B cell (primary cell): ENCODE measurements around the gene PRSS48. TPM values are rescaled to one million over a fixed set of nuclear protein-coding genes. Genes with fewer than 3 reads are reported as not detected.

Experiments used
- ATAC-seq: fragments of 200-7000 bp; cut with Tn5 transposase; one replicate; pipeline ENCODE4 v1.10.0; 2021; ENCODE audit warnings: low read depth, mild to moderate bottlenecking, moderate number of reproducible peaks, moderate library complexity
- CTCF ChIA-PET: fragments of 350-600 bp; sonication (Branson Sonifier 250); formaldehyde crosslinking; loops from one replicate; lab custom pipeline; 2021; ENCODE audit warnings: antibody characterized with exemption, inconsistent platforms; lab: Charles Lee
- POLR2A ChIA-PET: fragments of 350-600 bp; sonication (Branson Sonifier 250); formaldehyde crosslinking; loops from one replicate; lab custom pipeline; 2021; ENCODE audit warnings: antibody characterized with exemption; lab: Charles Lee
- DNase-seq: peaks from one replicate; pipeline ENCODE4 v3.0.0; 2013
- H2AFZ ChIP-seq: 2 replicates; pipeline ENCODE4 v1.6.1; 2012; ENCODE audit warnings: mild to moderate bottlenecking, low read depth, low read length; ENCODE audit not compliant: insufficient read depth, poor library complexity, severe bottlenecking
- H3K27ac ChIP-seq, 2 donors: 1 replicate in 1 of 2; 2 replicates in 1 of 2; pipeline ENCODE4 v1.5.1; 2012 to 2013; ENCODE audit warnings: low read length in 2 of 2, mild to moderate bottlenecking in 2 of 2, moderate library complexity in 1 of 2
- H3K27me3 ChIP-seq, 4 experiments: fragments of 200-600 bp in 1 of 4; sonication (generic) in 1 of 4; replicated peaks in 1 of 4; 1 replicate in 2 of 4; 2 replicates in 2 of 4; pipeline versions ENCODE4 v1.6.1 to v1.7.0; 2013 to 2016; ENCODE audit warnings: low read length in 3 of 4, mild to moderate bottlenecking in 2 of 4, mixed read lengths in 1 of 4, moderate library complexity in 1 of 4; ENCODE audit not compliant: insufficient read depth in 4 of 4, control insufficient read depth in 3 of 4; ENCODE audit errors: control extremely low read depth in 1 of 4
- H3K36me3 ChIP-seq, 2 experiments: replicated peaks in 1 of 2; 1 replicate in 1 of 2; 2 replicates in 1 of 2; pipeline versions ENCODE4 v1.6.1 to v1.7.1; 2013; ENCODE audit warnings: low read length in 1 of 2; ENCODE audit not compliant: insufficient read depth in 2 of 2, control insufficient read depth in 1 of 2; ENCODE audit errors: control extremely low read depth in 1 of 2, extremely low read depth in 1 of 2
- H3K4me1 ChIP-seq, 2 donors: fragments of 200-600 bp in 1 of 2; sonication (generic) in 1 of 2; 1 replicate in 1 of 2; 2 replicates in 1 of 2; pipeline versions ENCODE4 v1.5.1 to v1.6.1; 2013 to 2017; ENCODE audit warnings: low read length in 2 of 2; ENCODE audit not compliant: control insufficient read depth in 2 of 2, insufficient read depth in 2 of 2
- H3K4me2 ChIP-seq: replicated peaks from 2 replicates; pipeline ENCODE3; 2012; ENCODE audit warnings: mild to moderate bottlenecking, low read depth, low read length; ENCODE audit not compliant: poor library complexity, severe bottlenecking
- H3K4me3 ChIP-seq, 5 experiments: fragments of 200-600 bp in 1 of 5; sonication (generic) in 1 of 5; 1 replicate in 3 of 5; 2 replicates in 2 of 5; pipeline versions ENCODE4 v1.5.1 to v1.7.0; 2011 to 2016; ENCODE audit warnings: low read length in 4 of 5, mild to moderate bottlenecking in 4 of 5, low read depth in 2 of 5, control low read depth in 1 of 5, moderate library complexity in 1 of 5; ENCODE audit not compliant: insufficient read depth in 1 of 5; ENCODE audit errors: control extremely low read depth in 1 of 5, extremely low read depth in 1 of 5
- H3K79me2 ChIP-seq: fragments of 200-600 bp; sonication (generic); one replicate; pipeline ENCODE4 v1.6.0; 2016; ENCODE audit warnings: low read length; ENCODE audit not compliant: control insufficient read depth, insufficient read depth
- H3K9ac ChIP-seq: fragments of 200-600 bp; sonication (generic); 2 replicates; pipeline ENCODE4 v1.6.1; 2017; ENCODE audit warnings: mild to moderate bottlenecking, low read length, moderate library complexity
- H3K9me3 ChIP-seq, 3 donors: one replicate each; pipeline versions ENCODE4 v1.6.1 to v1.7.1; 2013; ENCODE audit warnings: low read length in 2 of 3; ENCODE audit not compliant: control insufficient read depth in 2 of 3, insufficient read depth in 1 of 3; ENCODE audit errors: control extremely low read depth in 1 of 3
- H4K20me1 ChIP-seq: 2 replicates; pipeline ENCODE4 v1.6.0; 2012; ENCODE audit warnings: mild to moderate bottlenecking, low read length; ENCODE audit not compliant: insufficient read depth, control insufficient read depth, poor library complexity, severe bottlenecking
- H3K27ac Mint-ChIP-seq: one replicate; pipeline ENCODE4 v1.8.0; 2021; ENCODE audit warnings: mixed read lengths
- H3K27me3 Mint-ChIP-seq: one replicate; pipeline ENCODE4 v1.8.0; 2021; ENCODE audit warnings: mixed read lengths
- H3K4me1 Mint-ChIP-seq: one replicate; pipeline ENCODE4 v1.8.0; 2021; ENCODE audit warnings: mixed read lengths
- H3K4me3 Mint-ChIP-seq: one replicate; pipeline ENCODE4 v1.8.0; 2021; ENCODE audit warnings: mixed read lengths
- H3K9me3 Mint-ChIP-seq: one replicate; pipeline ENCODE4 v1.8.0; 2022; ENCODE audit warnings: mixed read lengths; ENCODE audit not compliant: insufficient read depth
- EZH2 ChIP-seq: IDR thresholded peaks from 2 replicates; pipeline ENCODE4 v1.6.1; 2012; ENCODE audit warnings: borderline replicate concordance, low read depth, mild to moderate bottlenecking, moderate library complexity, low read length; ENCODE audit not compliant: insufficient read depth, poor library complexity, severe bottlenecking
- WGBS: methylation state at CpG from one replicate; pipeline ENCODE4 v1.1.5; 2013; ENCODE audit warnings: missing lambda C conversion rate; ENCODE audit not compliant: insufficient coverage; 5-methylcytosine and 5-hydroxymethylcytosine counted together
- intact Hi-C: fragments of 100-400 bp; cut with micrococcal nuclease; formaldehyde crosslinking; loops from one replicate; pipeline ENCODE4 v1.10.0; 2022
- polyA plus RNA-seq: library from polyadenylated mRNA; depleted of rRNA; stranded (reverse); fragments of >200 nt; gene quantifications from 2 replicates; pipeline ENCODE4 v1.2.3, GENCODE V29; 2012
- total RNA-seq, 2 donors: library from RNA; stranded (reverse); fragments of 120-200 nt in 1 of 2; gene quantifications; 1 replicate in 1 of 2; 2 replicates in 1 of 2; pipeline versions ENCODE4 v1.2.3 to v1.2.4, GENCODE V29; 2013 to 2022
- TF ChIP-seq, protein P1 (sequence below): fragments of 200-600 bp; IDR thresholded peaks from one replicate; pipeline ENCODE4 v1.8.0; 2022; ENCODE audit warnings: antibody characterized with exemption, mild to moderate bottlenecking

The PRSS48 gene
- total and polyA plus RNA-seq, 2 donors (not counting 1 experiment from before 2014, with no cell fraction given) = not detected

DNA sequence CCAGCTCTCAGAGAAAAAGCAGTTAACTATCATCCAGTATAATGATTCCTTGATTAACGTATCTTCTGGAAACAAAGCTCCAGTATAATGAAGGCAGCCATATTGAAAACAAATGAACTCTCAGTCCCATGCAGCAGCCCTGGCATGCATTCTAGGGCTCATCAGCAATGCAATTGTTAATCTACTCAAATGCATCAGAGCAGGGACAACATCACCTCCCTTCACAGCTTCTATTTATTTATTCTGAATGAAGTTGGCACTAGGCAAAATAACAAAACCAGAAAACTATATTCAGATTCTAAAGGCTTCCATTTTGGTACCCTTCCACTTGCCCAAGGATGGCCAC lies 37.0 kb downstream of the PRSS48 start:
- Mint-ChIP-seq H3K27me3 (peaks cover 13% of the 10 kb centered on the region), H3K4me3 (no peak overlapping the region), H3K27ac (no peak overlapping the region), H3K4me1 (no peaks in the 10 kb centered on the region), H3K9me3 (no peaks in the 10 kb centered on the region)
- Histone ChIP-seq H3K4me3 (no peak overlapping the region), H3K9me3 (no peaks in the 10 kb centered on the region), H3K79me2 (no peaks in the 10 kb centered on the region), H2AFZ (no peak overlapping the region), H3K4me2 (no peak overlapping the region), H3K9ac (no peak overlapping the region), H3K27me3 (no peaks in the 10 kb centered on the region), H3K36me3 (no peaks in the 10 kb centered on the region), H4K20me1 (no peaks in the 10 kb centered on the region), H3K4me1 (no peaks in the 10 kb centered on the region), H3K27ac (no peak overlapping the region)
- ChIA-PET CTCF (no interaction called here), POLR2A (no interaction called here)
- intact Hi-C loops = no loop called here
- no peak for ATAC-seq
- WGBS = 100% methylated on average over 1 of the region's 1 CpG
- no peak for DNase-seq
- no peak for TF ChIP-seq EZH2
- TF ChIP-seq, protein P1, sequence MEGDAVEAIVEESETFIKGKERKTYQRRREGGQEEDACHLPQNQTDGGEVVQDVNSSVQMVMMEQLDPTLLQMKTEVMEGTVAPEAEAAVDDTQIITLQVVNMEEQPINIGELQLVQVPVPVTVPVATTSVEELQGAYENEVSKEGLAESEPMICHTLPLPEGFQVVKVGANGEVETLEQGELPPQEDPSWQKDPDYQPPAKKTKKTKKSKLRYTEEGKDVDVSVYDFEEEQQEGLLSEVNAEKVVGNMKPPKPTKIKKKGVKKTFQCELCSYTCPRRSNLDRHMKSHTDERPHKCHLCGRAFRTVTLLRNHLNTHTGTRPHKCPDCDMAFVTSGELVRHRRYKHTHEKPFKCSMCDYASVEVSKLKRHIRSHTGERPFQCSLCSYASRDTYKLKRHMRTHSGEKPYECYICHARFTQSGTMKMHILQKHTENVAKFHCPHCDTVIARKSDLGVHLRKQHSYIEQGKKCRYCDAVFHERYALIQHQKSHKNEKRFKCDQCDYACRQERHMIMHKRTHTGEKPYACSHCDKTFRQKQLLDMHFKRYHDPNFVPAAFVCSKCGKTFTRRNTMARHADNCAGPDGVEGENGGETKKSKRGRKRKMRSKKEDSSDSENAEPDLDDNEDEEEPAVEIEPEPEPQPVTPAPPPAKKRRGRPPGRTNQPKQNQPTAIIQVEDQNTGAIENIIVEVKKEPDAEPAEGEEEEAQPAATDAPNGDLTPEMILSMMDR = no peak

DNA sequence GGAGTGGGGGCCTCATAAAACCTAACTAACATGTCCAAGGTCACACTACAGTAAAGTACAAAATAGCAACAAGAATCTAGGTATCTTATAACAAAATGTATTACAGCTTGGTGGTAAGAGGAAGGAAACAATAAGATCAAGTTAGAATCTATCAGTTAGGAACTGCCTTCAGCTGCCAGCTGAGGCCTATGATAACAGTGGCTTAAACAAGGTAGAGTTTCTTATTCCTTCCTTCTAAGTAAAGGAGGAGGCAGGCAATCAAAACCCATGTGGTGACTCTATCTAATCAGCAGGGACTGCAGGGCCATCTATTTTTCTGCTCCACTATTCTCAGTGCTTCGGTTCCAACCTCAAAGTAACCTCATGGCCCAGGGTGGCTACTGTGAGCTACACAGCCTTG lies 37.5 kb downstream of the PRSS48 start:
- intact Hi-C loops = no loop called here
- no peaks in the 10 kb centered on the region for H3K9me3 ChIP-seq
- H2AFZ ChIP-seq = no peak overlapping the region
- H3K27ac ChIP-seq = no peak overlapping the region
- peaks cover 0 to under 1% (median 0%) of the 10 kb centered on the region in 4 experiments for H3K27me3 ChIP-seq
- ChIA-PET POLR2A (no interaction called here), CTCF (interaction anchor here (0.7 kb wide), 1 partner anchor 41 kb away, joined by 3 read pairs; no protein-coding TSS in a partner anchor)
- H3K4me3 Mint-ChIP-seq = no peak overlapping the region
- DNase-seq = no peak
- H3K4me3 ChIP-seq = no peak overlapping the region
- no peaks in the 10 kb centered on the region for H3K79me2 ChIP-seq
- no peaks in the 10 kb centered on the region for H3K36me3 ChIP-seq
- H3K9me3 Mint-ChIP-seq = no peaks in the 10 kb centered on the region
- TF ChIP-seq EZH2 = no peak
- TF ChIP-seq, protein P1 = no peak
- peaks cover 14% of the 10 kb centered on the region for H3K27me3 Mint-ChIP-seq
- no peak overlapping the region for H3K27ac Mint-ChIP-seq
- H3K4me1 Mint-ChIP-seq = no peaks in the 10 kb centered on the region
- no peak overlapping the region for H3K4me2 ChIP-seq
- no peaks in the 10 kb centered on the region for H4K20me1 ChIP-seq
- H3K9ac ChIP-seq = no peak overlapping the region
- no peak for ATAC-seq
- whole genome bisulfite sequencing = no CpG with 5 or more reads among the region's 1 CpG
- H3K4me1 ChIP-seq = no peaks in the 10 kb centered on the region
